GM06990 (cell line): ENCODE results near the gene ARRB2.
"Not testable (repeated sequence)": the region's sequence is repeated elsewhere in the genome, so short reads cannot be mapped to it uniquely, and the experiment has no call there.

Experiments
- DNase-seq: peaks from one replicate; pipeline ENCODE4 v3.0.0-alpha.2; 2011; ENCODE audit not compliant: insufficient read length; ENCODE audit errors: extremely low read depth
- H3K27me3 ChIP-seq: replicated peaks from 2 replicates; pipeline ENCODE4 v1.6.0; 2011; ENCODE audit warnings: low read length; ENCODE audit not compliant: control insufficient read depth, insufficient read depth
- H3K36me3 ChIP-seq: 2 replicates; pipeline ENCODE4 v1.5.1; 2011; ENCODE audit warnings: low read length; ENCODE audit not compliant: control insufficient read depth, insufficient read depth
- H3K4me3 ChIP-seq: replicated peaks from 2 replicates; pipeline ENCODE4 v1.5.1; 2011; ENCODE audit warnings: low read depth, mild to moderate bottlenecking, control low read depth, low read length
- CTCF ChIP-seq: IDR thresholded peaks from 2 replicates; pipeline ENCODE4 v1.5.1; 2011; ENCODE audit warnings: low read length, control low read depth, mild to moderate bottlenecking, inconsistent platforms; ENCODE audit not compliant: insufficient read depth, poor library complexity, severe bottlenecking

The ARRB2 gene

GRCh38 chr17:4674685-4674998 lies 35.8 kb upstream of the ARRB2 start:
- no peak for DNase-seq
- peaks cover 44% of the 10 kb centered on the region for H3K36me3 ChIP-seq
- no peaks in the 10 kb centered on the region for H3K27me3 ChIP-seq
- TF ChIP-seq CTCF = no peak
- no peak overlapping the region for H3K4me3 ChIP-seq

- peaks cover 49% of the 10 kb centered on the region for H3K36me3 ChIP-seq
- TF ChIP-seq CTCF = no peak
These were observed 34.6 kb upstream of the ARRB2 start for GRCh38 chr17:4675791-4676190.

GRCh38 chr17:4676791-4677190 lies 33.6 kb upstream of the ARRB2 start:
- H3K36me3 ChIP-seq = peaks cover 51% of the 10 kb centered on the region
- TF ChIP-seq CTCF = no peak
- DNase-seq = no peak
- H3K4me3 ChIP-seq = no peak overlapping the region
- H3K27me3 ChIP-seq = no peaks in the 10 kb centered on the region

More at GRCh38 chr17:4675791-4676190, 34.6 kb upstream of the ARRB2 start:
- Histone ChIP-seq H3K4me3 (no peak overlapping the region), H3K27me3 (no peaks in the 10 kb centered on the region)
- no peak for DNase-seq

- Histone ChIP-seq H3K4me3 (no peak overlapping the region), H3K36me3 (peaks cover 48% of the 10 kb centered on the region), H3K27me3 (no peaks in the 10 kb centered on the region)
- no peak for DNase-seq
- TF ChIP-seq CTCF = no peak
These were observed 31.9 kb upstream of the ARRB2 start for GRCh38 chr17:4678448-4679026.

- no peak for TF ChIP-seq CTCF
- no peak for DNase-seq
- Histone ChIP-seq H3K36me3 (peaks cover 40% of the 10 kb centered on the region), H3K27me3 (no peaks in the 10 kb centered on the region), H3K4me3 (no peak overlapping the region)
These were observed 30.8 kb upstream of the ARRB2 start for GRCh38 chr17:4679658-4680057.

- H3K36me3 ChIP-seq = peaks cover 15% of the 10 kb centered on the region
- H3K27me3 ChIP-seq, DNase-seq: not testable (repeated sequence)
These were observed 26.7 kb upstream of the ARRB2 start for GRCh38 chr17:4683739-4684138.

GRCh38 chr17:4689872-4690271 lies 20.6 kb upstream of the ARRB2 start:
- H3K4me3 ChIP-seq, DNase-seq, H3K36me3 ChIP-seq, H3K27me3 ChIP-seq: not testable (repeated sequence)

More at GRCh38 chr17:4683739-4684138, 26.7 kb upstream of the ARRB2 start:
- not testable (repeated sequence) for H3K4me3 ChIP-seq
